Measurements from ENCODE around the gene LGALS12. TPM values are rescaled to one million over a fixed set of nuclear protein-coding genes. Genes with fewer than 3 reads are reported as not detected.

Gene LGALS12
- total and polyA plus RNA-seq, 5 donors, result 0.40 to 7.3 (median 2.1) TPM; not detected in 1

GRCh38 chr11:63504933-63505586 lies 824 bp upstream of the LGALS12 start:
- Histone ChIP-seq H3K9me3 (ENCODE audit: control insufficient read depth, low read length) (peaks cover 3% of the 10 kb centered on the region), H3K27ac (ENCODE audit: low read length) (no peak overlapping the region), H3K27me3 (ENCODE audit: control insufficient read depth, insufficient read depth) (no peaks in the 10 kb centered on the region), H3K4me1 (ENCODE audit: control insufficient read depth, insufficient read depth, low read length) (peaks cover 3% of the 10 kb centered on the region), H3K4me3 (ENCODE audit: low read length) (no peak overlapping the region)
- intact Hi-C loops (cut with DNase I), result no loop called here
- DNase-seq (peak; percentile 48 to 73 (median 64)), ATAC-seq (peak; percentile 62 to 66)
- WGBS, result 54% methylated on average over 4 of the region's 4 CpGs

- WGBS, result 93% methylated on average over 2 of the region's 2 CpGs
- no peaks in the 10 kb centered on the region for H3K27me3 ChIP-seq (ENCODE audit: control insufficient read depth, insufficient read depth)
- H3K4me3 ChIP-seq (ENCODE audit: low read length), result no peak overlapping the region
- H3K4me1 ChIP-seq (ENCODE audit: control insufficient read depth, insufficient read depth, low read length), result peaks cover 3% of the 10 kb centered on the region
- DNase-seq (no peak), ATAC-seq (no peak)
- H3K9me3 ChIP-seq (ENCODE audit: control insufficient read depth, low read length), result no peaks in the 10 kb centered on the region
- no peak overlapping the region for H3K27ac ChIP-seq (ENCODE audit: low read length)
- intact Hi-C loops (cut with DNase I), result no loop called here
Observed at GRCh38 chr11:63506876-63507275, 992 bp downstream of the LGALS12 start.

DNA sequence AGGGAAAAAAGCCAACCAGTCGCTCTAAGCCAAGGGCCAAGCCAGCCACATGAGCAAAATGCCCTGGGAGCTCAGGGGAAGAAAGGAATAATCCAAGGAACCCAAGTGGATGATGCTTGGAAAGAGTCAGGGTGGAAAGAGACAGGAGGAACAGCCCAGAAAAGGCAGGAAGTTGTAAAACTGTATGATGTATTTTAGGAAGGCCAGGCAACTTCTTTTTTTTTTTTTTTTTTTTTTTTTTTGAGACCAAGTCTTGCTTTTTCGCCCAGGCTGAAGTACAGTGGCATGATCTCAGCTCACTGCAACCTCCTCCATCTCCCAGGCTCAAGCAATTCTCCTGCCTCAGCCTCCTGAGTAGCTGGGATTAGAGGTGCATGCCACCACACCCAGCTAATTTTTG lies 1.6 kb downstream of the LGALS12 start:
- Histone ChIP-seq H3K27me3 (ENCODE audit: control insufficient read depth, insufficient read depth) (no peaks in the 10 kb centered on the region), H3K4me1 (ENCODE audit: control insufficient read depth, insufficient read depth, low read length) (peaks cover 3% of the 10 kb centered on the region), H3K9me3 (ENCODE audit: control insufficient read depth, low read length) (no peaks in the 10 kb centered on the region), H3K4me3 (ENCODE audit: low read length) (no peak overlapping the region), H3K27ac (ENCODE audit: low read length) (no peak overlapping the region)
- ATAC-seq, result no peak
- DNase-seq, result no peak
- 83% methylated on average over 2 of the region's 2 CpGs for WGBS
- intact Hi-C loops (cut with DNase I), result no loop called here

GRCh38 chr11:63508009-63508408 lies 2.1 kb downstream of the LGALS12 start:
- ATAC-seq (peak; percentile 58 to 68), DNase-seq (peak; percentile 55 to 74 (median 65))
- Histone ChIP-seq H3K4me1 (ENCODE audit: control insufficient read depth, insufficient read depth, low read length) (peaks cover 3% of the 10 kb centered on the region), H3K9me3 (ENCODE audit: control insufficient read depth, low read length) (no peaks in the 10 kb centered on the region), H3K27me3 (ENCODE audit: control insufficient read depth, insufficient read depth) (no peaks in the 10 kb centered on the region), H3K27ac (ENCODE audit: low read length) (no peak overlapping the region), H3K4me3 (ENCODE audit: low read length) (no peak overlapping the region)
- WGBS, result 51% methylated on average over 3 of the region's 3 CpGs
- intact Hi-C loops (cut with DNase I), result no loop called here

DNA sequence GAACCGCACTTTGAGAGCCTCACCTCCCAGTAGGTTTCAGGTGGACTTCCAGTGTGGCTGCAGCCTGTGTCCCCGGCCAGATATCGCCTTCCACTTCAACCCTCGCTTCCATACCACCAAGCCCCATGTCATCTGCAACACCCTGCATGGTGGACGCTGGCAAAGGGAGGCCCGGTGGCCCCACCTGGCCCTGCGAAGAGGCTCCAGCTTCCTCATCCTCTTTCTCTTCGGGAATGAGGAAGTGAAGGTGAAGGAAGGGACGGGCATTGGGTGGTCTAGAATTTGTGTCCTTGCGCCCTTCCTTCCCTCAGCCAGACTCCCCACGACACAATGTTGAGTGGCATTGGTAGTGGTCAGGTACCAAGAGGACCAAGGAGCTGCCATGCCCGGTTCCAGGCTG lies 2.9 kb downstream of the LGALS12 start:
- no peaks in the 10 kb centered on the region for H3K9me3 ChIP-seq (ENCODE audit: control insufficient read depth, low read length)
- DNase-seq (peak in 2 of 3 donors; percentile 24 to 46), ATAC-seq (no peak)
- H3K27me3 ChIP-seq (ENCODE audit: control insufficient read depth, insufficient read depth), result no peaks in the 10 kb centered on the region
- WGBS, result 88% methylated on average over 12 of the region's 12 CpGs
- H3K4me1 ChIP-seq (ENCODE audit: control insufficient read depth, insufficient read depth, low read length), result peaks cover 3% of the 10 kb centered on the region
- H3K4me3 ChIP-seq (ENCODE audit: low read length), result no peak overlapping the region
- no peak overlapping the region for H3K27ac ChIP-seq (ENCODE audit: low read length)
- intact Hi-C loops (cut with DNase I), result no loop called here

DNA sequence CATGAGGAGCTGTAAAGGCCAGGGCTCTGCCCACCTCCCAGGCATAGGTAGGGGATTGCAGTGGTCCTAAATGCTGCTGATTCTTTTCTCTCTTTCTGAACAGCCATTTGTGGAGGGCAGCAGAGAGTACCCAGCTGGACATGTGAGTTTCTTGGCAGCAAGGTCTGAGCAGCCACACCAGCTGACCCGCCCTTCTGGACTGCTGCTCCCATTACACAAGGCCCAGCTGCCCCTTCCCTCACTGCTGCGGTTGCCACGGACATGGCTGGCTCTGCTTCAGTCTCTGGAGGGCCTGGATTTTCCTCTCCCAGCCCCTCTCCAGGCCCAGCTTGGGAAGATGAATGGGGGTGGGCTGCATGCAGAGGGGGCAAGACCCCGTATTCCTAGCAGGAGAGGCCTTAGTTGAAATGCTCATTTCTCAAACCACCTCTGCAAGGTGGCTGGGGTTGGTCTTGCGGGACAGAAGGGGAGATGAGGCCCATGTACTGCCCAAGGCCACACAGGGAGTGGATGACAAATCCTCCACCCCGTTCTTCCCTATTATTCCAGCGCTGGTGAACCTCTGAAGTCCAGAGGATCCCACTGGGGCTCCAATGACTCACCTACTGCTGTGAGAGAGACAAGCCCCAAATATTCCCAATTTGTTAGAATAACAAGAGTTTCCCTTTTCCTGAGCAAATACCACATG lies 4.6 kb downstream of the LGALS12 start:
- intact Hi-C loops (cut with DNase I), result no loop called here
- 57% methylated on average over 7 of the region's 7 CpGs for WGBS
- DNase-seq (peak; percentile 65 to 81 (median 76)), ATAC-seq (peak; percentile 70 to 76)
- no peak overlapping the region for H3K4me3 ChIP-seq (ENCODE audit: low read length)
- H3K27me3 ChIP-seq (ENCODE audit: control insufficient read depth, insufficient read depth), result no peaks in the 10 kb centered on the region
- H3K4me1 ChIP-seq (ENCODE audit: control insufficient read depth, insufficient read depth, low read length), result no peaks in the 10 kb centered on the region
- H3K9me3 ChIP-seq (ENCODE audit: control insufficient read depth, low read length), result no peaks in the 10 kb centered on the region
- H3K27ac ChIP-seq (ENCODE audit: low read length), result no peak overlapping the region

DNA sequence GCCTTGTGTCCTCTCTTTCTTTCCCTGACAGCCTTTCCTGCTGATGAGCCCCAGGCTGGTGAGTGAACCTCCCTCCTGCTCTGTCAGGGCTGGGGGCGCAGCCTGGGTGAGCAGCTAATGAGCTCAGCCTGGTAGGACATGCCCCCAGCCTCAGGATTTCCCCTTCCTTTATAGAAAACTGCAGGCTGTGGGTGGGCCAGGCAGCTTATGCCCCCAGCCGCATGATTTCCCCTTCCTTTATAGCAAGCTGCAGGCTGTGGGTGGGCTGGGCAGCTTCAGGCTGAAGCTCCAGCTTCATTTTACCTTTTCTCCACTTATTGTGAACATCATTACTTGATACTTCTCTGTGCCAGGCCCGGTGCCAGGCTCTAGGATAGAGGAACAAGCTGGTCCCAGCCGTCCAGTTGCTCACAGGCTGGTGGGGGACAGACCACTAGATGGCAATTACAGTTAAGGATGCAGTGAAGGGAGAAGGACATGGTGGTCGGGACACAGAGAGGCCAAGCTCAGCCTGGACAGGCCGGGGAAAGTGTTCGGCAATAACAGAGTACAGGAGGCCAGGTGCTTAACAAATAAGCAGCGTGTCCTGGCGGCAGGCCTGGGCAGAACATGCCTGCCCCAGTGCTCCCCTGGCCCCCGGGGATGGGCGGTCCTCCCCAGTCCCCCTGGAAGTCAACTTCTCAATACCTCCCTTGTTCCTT lies 5.3 kb downstream of the LGALS12 start:
- Histone ChIP-seq H3K4me1 (ENCODE audit: control insufficient read depth, insufficient read depth, low read length) (no peaks in the 10 kb centered on the region), H3K27ac (ENCODE audit: low read length) (no peak overlapping the region), H3K27me3 (ENCODE audit: control insufficient read depth, insufficient read depth) (no peaks in the 10 kb centered on the region), H3K9me3 (ENCODE audit: control insufficient read depth, low read length) (no peaks in the 10 kb centered on the region), H3K4me3 (ENCODE audit: low read length) (no peak overlapping the region)
- DNase-seq, result peak in 2 of 3 donors; percentile 30 to 49
- ATAC-seq, result no peak
- 84% methylated on average over 11 of the region's 11 CpGs for WGBS
- intact Hi-C loops (cut with DNase I), result no loop called here

DNA sequence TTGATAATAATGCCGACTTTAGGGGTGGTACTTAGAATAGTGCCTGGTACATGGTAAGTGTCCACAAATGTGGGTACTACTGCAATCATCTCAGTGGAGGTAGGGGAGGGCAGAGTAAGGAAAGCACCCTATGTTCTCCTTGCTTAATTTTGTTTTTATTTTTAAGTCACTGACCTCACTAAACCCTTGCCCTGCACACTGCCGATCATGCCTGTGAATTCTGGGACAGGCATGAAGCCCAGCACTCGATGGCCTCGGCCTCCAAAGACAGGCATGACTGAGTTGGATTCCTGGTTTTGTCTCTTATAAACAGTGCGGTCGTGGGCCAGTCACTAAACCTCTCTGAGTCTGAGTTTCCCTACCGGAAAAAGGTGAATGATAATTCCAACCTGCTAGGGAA lies 6.9 kb downstream of the LGALS12 start:
- 89% methylated on average over 7 of the region's 7 CpGs for WGBS
- H3K27ac ChIP-seq (ENCODE audit: low read length), result no peak overlapping the region
- no peak for ATAC-seq

GRCh38 chr11:63516109-63516508 lies 10.2 kb downstream of the LGALS12 start:
- H3K4me1 ChIP-seq (ENCODE audit: control insufficient read depth, insufficient read depth, low read length), result no peaks in the 10 kb centered on the region
- ATAC-seq (no peak), DNase-seq (peak in 1 of 3 donors; percentile 33)
- H3K4me3 ChIP-seq (ENCODE audit: low read length), result no peak overlapping the region
- H3K27ac ChIP-seq (ENCODE audit: low read length), result no peak overlapping the region
- WGBS, result 96% methylated on average over 6 of the region's 6 CpGs
- intact Hi-C loops (cut with DNase I), result no loop called here
- no peaks in the 10 kb centered on the region for H3K27me3 ChIP-seq (ENCODE audit: control insufficient read depth, insufficient read depth)
- no peaks in the 10 kb centered on the region for H3K9me3 ChIP-seq (ENCODE audit: control insufficient read depth, low read length)

More for the DNA sequence above, 6.9 kb downstream of the LGALS12 start:
- Histone ChIP-seq H3K4me1 (ENCODE audit: control insufficient read depth, insufficient read depth, low read length) (no peaks in the 10 kb centered on the region), H3K9me3 (ENCODE audit: control insufficient read depth, low read length) (no peaks in the 10 kb centered on the region), H3K27me3 (ENCODE audit: control insufficient read depth, insufficient read depth) (no peaks in the 10 kb centered on the region), H3K4me3 (ENCODE audit: low read length) (no peak overlapping the region)
- intact Hi-C loops (cut with DNase I), result no loop called here
- peak in 1 of 3 donors; percentile 35 for DNase-seq

- intact Hi-C loops (cut with DNase I), result no loop called here
- DNase-seq (no peak), ATAC-seq (no peak)
- H3K27ac ChIP-seq (ENCODE audit: low read length), result no peak overlapping the region
- 93% methylated on average over 5 of the region's 5 CpGs for WGBS
- H3K9me3 ChIP-seq (ENCODE audit: control insufficient read depth, low read length), result no peaks in the 10 kb centered on the region
- H3K4me1 ChIP-seq (ENCODE audit: control insufficient read depth, insufficient read depth, low read length), result no peaks in the 10 kb centered on the region
- no peaks in the 10 kb centered on the region for H3K27me3 ChIP-seq (ENCODE audit: control insufficient read depth, insufficient read depth)
- H3K4me3 ChIP-seq (ENCODE audit: low read length), result no peak overlapping the region
Observed at GRCh38 chr11:63517156-63517555, 11.3 kb downstream of the LGALS12 start.

- DNase-seq, result no peak
- WGBS, result 30% methylated on average over 1 of the region's 1 CpG
- Histone ChIP-seq H3K9me3 (ENCODE audit: control insufficient read depth, low read length) (no peaks in the 10 kb centered on the region), H3K27me3 (ENCODE audit: control insufficient read depth, insufficient read depth) (no peaks in the 10 kb centered on the region), H3K4me3 (ENCODE audit: low read length) (no peak overlapping the region), H3K4me1 (ENCODE audit: control insufficient read depth, insufficient read depth, low read length) (no peaks in the 10 kb centered on the region), H3K27ac (ENCODE audit: low read length) (no peak overlapping the region)
- no peak for ATAC-seq
- intact Hi-C loops (cut with DNase I), result no loop called here
Observed at GRCh38 chr11:63518548-63518947, 12.7 kb downstream of the LGALS12 start.

All from right cardiac atrium (tissue), 5 donors.